GM12892 (cell line): ENCODE results near the gene NAALADL2.

Source experiments
- POLR2A ChIP-seq: IDR thresholded peaks from 2 replicates; pipeline ENCODE4 v1.6.1; 2011; ENCODE audit warnings: low read depth, low read length, control low read depth
- POLR2AphosphoS5 ChIP-seq: IDR thresholded peaks from 2 replicates; pipeline ENCODE4 v1.6.1; 2011; ENCODE audit warnings: low read depth, low read length, control low read depth
- TAF1 ChIP-seq: IDR thresholded peaks from 2 replicates; pipeline ENCODE4 v1.6.1; 2011; ENCODE audit warnings: low read depth, mild to moderate bottlenecking, control low read depth, low read length, borderline replicate concordance

DNA sequence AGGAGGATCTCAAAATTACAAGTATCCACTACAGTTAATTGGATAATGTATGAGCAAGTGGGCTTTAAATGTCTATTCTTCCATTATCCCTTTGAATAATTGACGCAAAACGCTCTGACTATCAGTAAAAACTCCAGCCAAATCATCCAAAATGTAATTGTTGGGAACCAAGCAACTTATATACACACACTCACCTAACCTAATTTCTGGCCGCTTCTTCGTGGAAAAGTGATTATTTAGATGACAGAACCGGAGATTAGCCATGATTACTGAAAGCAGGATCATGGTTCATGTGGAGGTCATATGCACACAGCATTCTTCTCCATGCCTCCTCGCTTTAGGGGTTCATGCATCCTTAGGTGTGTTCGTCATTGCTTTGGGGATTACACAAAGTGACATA, 992.4 kb downstream of the NAALADL2 start:
- TF ChIP-seq POLR2AphosphoS5 (no peak), POLR2A (no peak), TAF1 (no peak)
